GM12878 (cell line): ENCODE data around the gene MAML2.

Source experiments
- CTCF ChIP-seq, 3 experiments: IDR thresholded peaks in 2 of 3; conservative IDR thresholded peaks in 1 of 3; 2 replicates each; pipeline ENCODE4 v1.5.1; 2011; ENCODE audit warnings: low read depth in 3 of 3, low read length in 3 of 3, mild to moderate bottlenecking in 3 of 3, control low read depth in 2 of 3, moderate library complexity in 2 of 3, inconsistent platforms in 1 of 3, mixed read lengths in 1 of 3; ENCODE audit not compliant: control insufficient read depth in 2 of 3, insufficient read depth in 1 of 3; ENCODE audit errors: extremely low read depth in 1 of 3
- E2F4 ChIP-seq: IDR thresholded peaks from 2 replicates; pipeline ENCODE4 v1.6.1; 2012; ENCODE audit warnings: low read depth, low read length, improper control_type of control experiment
- EZH2 ChIP-seq: IDR thresholded peaks from 2 replicates; pipeline ENCODE4 v1.6.1; 2012; ENCODE audit warnings: low read depth, mild to moderate bottlenecking, control low read depth, inconsistent platforms, low read length, borderline replicate concordance; ENCODE audit not compliant: control insufficient read depth
- MXI1 ChIP-seq: fragments of 150-350 bp; IDR thresholded peaks from 2 replicates; pipeline ENCODE4 v1.6.1; 2011; ENCODE audit warnings: low read depth, mild to moderate bottlenecking, inconsistent platforms, low read length, improper control_type of control experiment
- NR2C2 ChIP-seq: IDR thresholded peaks from 2 replicates; pipeline ENCODE4 v1.6.1; 2011; ENCODE audit warnings: borderline replicate concordance, low read depth; ENCODE audit not compliant: control insufficient read depth, insufficient read length
- REST ChIP-seq: IDR thresholded peaks from 2 replicates; pipeline ENCODE4 v1.6.1; 2012; ENCODE audit warnings: mild to moderate bottlenecking, low read depth, low read length
- USF1 ChIP-seq: IDR thresholded peaks from 2 replicates; pipeline ENCODE4 v1.6.1; 2011; ENCODE audit warnings: borderline replicate concordance, low read depth, mild to moderate bottlenecking, moderate library complexity, mixed read lengths, low read length; ENCODE audit not compliant: insufficient read depth; ENCODE audit errors: extremely low read length

GRCh38 chr11:96207459-96208449 lies 135.2 kb downstream of the MAML2 start:
- TF ChIP-seq REST (no peak), CTCF (IDR thresholded peaks at IDR 0.05 in 2 of 3, conservative IDR thresholded peaks at IDR 0.05 in 1 of 3; ENCODE audit: control insufficient read depth in 2 of 3, extremely low read depth in 1 of 3, insufficient read depth in 1 of 3, low read depth in 3 of 3, low read length in 3 of 3) (no peak), EZH2 (no peak), USF1 (no peak), MXI1 (no peak), E2F4 (no peak), NR2C2 (no peak)
